ENCODE data around the gene CCDC126. TPM values are rescaled to one million over a fixed set of nuclear protein-coding genes. Genes with fewer than 3 reads are reported as not detected.
A peak's percentile ranks its signal among the peaks of the same experiment; 100 is the strongest.

The CCDC126 gene
- total and polyA plus RNA-seq, 2 donors (not counting 1 experiment from before 2014, with no cell fraction given), result 7.1 to 9.7 TPM

DNA sequence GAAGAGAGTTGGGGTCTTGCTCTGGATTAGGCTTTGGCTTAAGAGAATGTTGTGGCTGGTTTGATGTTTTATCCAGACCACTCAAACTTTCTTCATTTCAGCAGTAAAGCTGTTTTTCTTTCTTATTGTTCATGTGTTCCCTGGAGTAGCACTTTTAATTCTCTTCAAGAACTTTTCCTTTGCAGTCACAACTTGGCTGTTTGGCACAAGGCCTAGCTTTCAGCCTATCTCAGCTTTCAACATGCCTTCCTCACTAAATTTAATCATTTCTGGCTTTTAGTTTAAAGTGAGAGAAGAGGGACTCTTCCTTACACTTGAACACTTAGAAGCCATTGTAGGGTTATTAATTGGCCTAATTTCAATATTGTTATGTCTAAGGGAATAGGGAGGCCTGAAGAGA lies 18.1 kb downstream of the CCDC126 start:
- H3K9ac ChIP-seq (ENCODE audit: insufficient read depth, low read length), result no peak overlapping the region
- H4K20me1 ChIP-seq (ENCODE audit: control insufficient read depth, extremely low read depth, insufficient read depth, low read length), result no peaks in the 10 kb centered on the region
- no peaks in the 10 kb centered on the region for H3K9me3 ChIP-seq (ENCODE audit: control insufficient read depth, insufficient read depth, low read depth, low read length)
- H3K27me3 ChIP-seq (ENCODE audit: control insufficient read depth, insufficient read depth, low read length), result no peaks in the 10 kb centered on the region
- no peak overlapping the region for H2AFZ ChIP-seq (ENCODE audit: low read length)
- H3K4me3 ChIP-seq (replicated peaks in 1 of 4; ENCODE audit: control extremely low read depth in 1 of 4, insufficient read depth in 1 of 4, low read depth in 3 of 4, low read length in 4 of 4), result no peak overlapping the region
- no peak overlapping the region for H3K27ac ChIP-seq (ENCODE audit: insufficient read depth, low read length)
- H3K4me2 ChIP-seq (ENCODE audit: extremely low read depth, insufficient read depth, low read length), result no peak overlapping the region
- H3K79me2 ChIP-seq (ENCODE audit: control insufficient read depth, insufficient read depth, low read length), result no peaks in the 10 kb centered on the region
- peak in 1 of 2 donors; percentile 9 for DNase-seq (ENCODE audit: low read depth in 2 of 2)
- no peak for TF ChIP-seq EZH2 (IDR thresholded peaks at IDR 0.05; ENCODE audit: low read length, missing control alignments)
- TF ChIP-seq, protein P1, sequence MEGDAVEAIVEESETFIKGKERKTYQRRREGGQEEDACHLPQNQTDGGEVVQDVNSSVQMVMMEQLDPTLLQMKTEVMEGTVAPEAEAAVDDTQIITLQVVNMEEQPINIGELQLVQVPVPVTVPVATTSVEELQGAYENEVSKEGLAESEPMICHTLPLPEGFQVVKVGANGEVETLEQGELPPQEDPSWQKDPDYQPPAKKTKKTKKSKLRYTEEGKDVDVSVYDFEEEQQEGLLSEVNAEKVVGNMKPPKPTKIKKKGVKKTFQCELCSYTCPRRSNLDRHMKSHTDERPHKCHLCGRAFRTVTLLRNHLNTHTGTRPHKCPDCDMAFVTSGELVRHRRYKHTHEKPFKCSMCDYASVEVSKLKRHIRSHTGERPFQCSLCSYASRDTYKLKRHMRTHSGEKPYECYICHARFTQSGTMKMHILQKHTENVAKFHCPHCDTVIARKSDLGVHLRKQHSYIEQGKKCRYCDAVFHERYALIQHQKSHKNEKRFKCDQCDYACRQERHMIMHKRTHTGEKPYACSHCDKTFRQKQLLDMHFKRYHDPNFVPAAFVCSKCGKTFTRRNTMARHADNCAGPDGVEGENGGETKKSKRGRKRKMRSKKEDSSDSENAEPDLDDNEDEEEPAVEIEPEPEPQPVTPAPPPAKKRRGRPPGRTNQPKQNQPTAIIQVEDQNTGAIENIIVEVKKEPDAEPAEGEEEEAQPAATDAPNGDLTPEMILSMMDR (conservative IDR thresholded peaks at IDR 0.05 in 1 of 2, IDR thresholded peaks at IDR 0.05 in 1 of 2; ENCODE audit: low read depth in 1 of 2, low read length in 2 of 2), result no peak
- H3K4me1 ChIP-seq (ENCODE audit: control insufficient read depth, extremely low read depth, insufficient read depth, low read length), result no peaks in the 10 kb centered on the region
- H3K36me3 ChIP-seq (ENCODE audit: control insufficient read depth, insufficient read depth, low read length), result no peaks in the 10 kb centered on the region

DNA sequence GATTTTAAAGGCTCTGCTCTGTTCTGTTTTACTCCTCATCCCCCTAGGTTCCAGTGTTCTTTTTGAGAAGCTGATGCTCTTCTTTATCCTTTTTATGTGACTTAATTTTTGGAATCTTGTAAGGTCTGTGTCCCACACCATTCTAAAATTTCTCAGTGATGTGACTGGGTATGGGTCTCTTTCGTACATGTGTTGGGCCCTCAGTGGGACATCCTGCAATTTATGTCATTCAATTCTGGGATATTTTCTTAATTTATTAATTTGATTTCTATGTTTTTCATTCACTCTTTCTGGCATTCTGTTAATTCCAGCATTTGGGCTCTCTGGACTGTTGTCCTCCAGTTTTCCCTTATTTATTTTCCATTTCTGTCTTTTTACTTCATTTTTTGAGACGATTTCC lies 19.4 kb downstream of the CCDC126 start:
- Histone ChIP-seq H3K36me3 (ENCODE audit: control insufficient read depth, insufficient read depth, low read length) (no peaks in the 10 kb centered on the region), H3K4me3 (replicated peaks in 1 of 4; ENCODE audit: control extremely low read depth in 1 of 4, insufficient read depth in 1 of 4, low read depth in 3 of 4, low read length in 4 of 4) (no peak overlapping the region)

DNA sequence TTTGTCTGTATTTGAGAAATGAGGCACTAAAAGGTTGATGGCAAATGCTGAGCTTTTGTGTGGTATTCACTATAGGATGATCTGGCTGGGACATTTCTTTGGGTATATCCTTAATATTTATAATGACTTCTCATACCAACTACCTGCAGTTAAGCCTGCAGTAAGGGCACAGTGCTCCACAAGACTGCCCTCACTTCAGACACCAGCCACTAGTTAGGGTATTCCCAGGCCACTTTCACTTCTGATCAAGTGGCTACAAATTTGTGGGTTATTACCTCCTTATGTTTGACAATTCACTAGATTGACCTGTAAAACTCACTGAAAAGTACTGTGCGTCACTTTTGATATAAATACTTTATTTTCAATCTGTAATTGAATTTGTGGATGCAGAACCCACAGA lies 20.3 kb downstream of the CCDC126 start:
- Histone ChIP-seq H3K4me2 (ENCODE audit: extremely low read depth, insufficient read depth, low read length) (no peak overlapping the region), H2AFZ (ENCODE audit: low read length) (no peak overlapping the region), H3K36me3 (ENCODE audit: control insufficient read depth, insufficient read depth, low read length) (no peaks in the 10 kb centered on the region), H3K4me1 (ENCODE audit: control insufficient read depth, extremely low read depth, insufficient read depth, low read length) (no peaks in the 10 kb centered on the region), H3K4me3 (replicated peaks in 1 of 4; ENCODE audit: control extremely low read depth in 1 of 4, insufficient read depth in 1 of 4, low read depth in 3 of 4, low read length in 4 of 4) (no peak overlapping the region), H3K27ac (ENCODE audit: insufficient read depth, low read length) (no peak overlapping the region), H3K9ac (ENCODE audit: insufficient read depth, low read length) (no peak overlapping the region), H3K9me3 (ENCODE audit: control insufficient read depth, insufficient read depth, low read depth, low read length) (no peaks in the 10 kb centered on the region), H3K27me3 (ENCODE audit: control insufficient read depth, insufficient read depth, low read length) (no peaks in the 10 kb centered on the region), H4K20me1 (ENCODE audit: control insufficient read depth, extremely low read depth, insufficient read depth, low read length) (no peaks in the 10 kb centered on the region), H3K79me2 (ENCODE audit: control insufficient read depth, insufficient read depth, low read length) (no peaks in the 10 kb centered on the region)
- TF ChIP-seq, protein P1 (conservative IDR thresholded peaks at IDR 0.05 in 1 of 2, IDR thresholded peaks at IDR 0.05 in 1 of 2; ENCODE audit: low read depth in 1 of 2, low read length in 2 of 2), result no peak
- TF ChIP-seq EZH2 (IDR thresholded peaks at IDR 0.05; ENCODE audit: low read length, missing control alignments), result no peak
- no peak for DNase-seq (ENCODE audit: low read depth in 2 of 2)

More for the DNA sequence above, 19.4 kb downstream of the CCDC126 start:
- TF ChIP-seq EZH2 (IDR thresholded peaks at IDR 0.05; ENCODE audit: low read length, missing control alignments), result no peak
- TF ChIP-seq, protein P1 (conservative IDR thresholded peaks at IDR 0.05 in 1 of 2, IDR thresholded peaks at IDR 0.05 in 1 of 2; ENCODE audit: low read depth in 1 of 2, low read length in 2 of 2), result no peak
- no peaks in the 10 kb centered on the region for H4K20me1 ChIP-seq (ENCODE audit: control insufficient read depth, extremely low read depth, insufficient read depth, low read length)
- H3K9ac ChIP-seq (ENCODE audit: insufficient read depth, low read length), result no peak overlapping the region
- no peaks in the 10 kb centered on the region for H3K9me3 ChIP-seq (ENCODE audit: control insufficient read depth, insufficient read depth, low read depth, low read length)
- H3K79me2 ChIP-seq (ENCODE audit: control insufficient read depth, insufficient read depth, low read length), result no peaks in the 10 kb centered on the region
- no peak overlapping the region for H3K4me2 ChIP-seq (ENCODE audit: extremely low read depth, insufficient read depth, low read length)
- H2AFZ ChIP-seq (ENCODE audit: low read length), result no peak overlapping the region
- no peak overlapping the region for H3K27ac ChIP-seq (ENCODE audit: insufficient read depth, low read length)
- DNase-seq (ENCODE audit: low read depth in 2 of 2), result no peak
- H3K4me1 ChIP-seq (ENCODE audit: control insufficient read depth, extremely low read depth, insufficient read depth, low read length), result no peaks in the 10 kb centered on the region
- H3K27me3 ChIP-seq (ENCODE audit: control insufficient read depth, insufficient read depth, low read length), result no peaks in the 10 kb centered on the region
